Measurements from ENCODE around the gene HSPH1. TPM values are rescaled to one million over a fixed set of nuclear protein-coding genes. Genes with fewer than 3 reads are reported as not detected.

Gene HSPH1
- total RNA-seq, 1 experiment from 2014 or later: 116 TPM

GRCh38 chr13:31150315-31150985, 11.3 kb downstream of the HSPH1 start:
- Histone ChIP-seq H3K4me2 (ENCODE audit: low read length) (no peak overlapping the region), H3K9me2 (ENCODE audit: insufficient read depth) (no peaks in the 10 kb centered on the region), H3K4me1 (ENCODE audit: control insufficient read depth in 1 of 2, insufficient read depth in 2 of 2, low read length in 2 of 2) (no peaks in the 10 kb centered on the region), H3K79me2 (ENCODE audit: insufficient read depth, low read length) (peaks cover 100% of the 10 kb centered on the region), H3K27me3 (ENCODE audit: insufficient read depth, low read length) (no peaks in the 10 kb centered on the region), H2AFZ (ENCODE audit: low read depth, low read length, poor library complexity, severe bottlenecking) (no peak overlapping the region), H3K9me3 (ENCODE audit: control insufficient read depth in 1 of 2, insufficient read depth in 1 of 2, low read depth in 1 of 2, low read length in 2 of 2) (no peaks in the 10 kb centered on the region), H3K36me3 (ENCODE audit: control insufficient read depth in 1 of 2, insufficient read depth in 2 of 2, low read length in 2 of 2) (peaks cover 93 to 94% of the 10 kb centered on the region in 2 experiments), H3K4me3 (replicated peaks in 1 of 2; ENCODE audit: low read depth in 1 of 2, low read length in 2 of 2) (no peak overlapping the region), H4K20me1 (ENCODE audit: insufficient read depth) (peaks cover 5% of the 10 kb centered on the region; the same call in 1 of the 2 replicates), H3K9ac (ENCODE audit: low read length) (no peak overlapping the region), H3K27ac (ENCODE audit: low read depth, low read length) (no peak overlapping the region)
- ATAC-seq: no peak
- intact Hi-C loops (cut with micrococcal nuclease): no loop called here
- TF ChIP-seq ATF3 (IDR thresholded peaks at IDR 0.05): no peak
- ChIA-PET POLR2A (no interaction called here), CTCF (no interaction called here), RAD21 (ENCODE audit: low non-redundant PET in 1 of 2, low total read pairs in 2 of 2, uncharacterized antibody in 2 of 2, unreplicated experiment in 2 of 2) (no interaction called here)
- BruUV-seq (replicated peaks): no TSS peak
- DNase-seq (ENCODE audit: low read depth, low spot score): no peak

GRCh38 chr13:31149604-31150003, 12.1 kb downstream of the HSPH1 start:
- H3K79me2 ChIP-seq (ENCODE audit: insufficient read depth, low read length): peaks cover 100% of the 10 kb centered on the region
- peaks cover 93 to 94% of the 10 kb centered on the region in 2 experiments for H3K36me3 ChIP-seq (ENCODE audit: control insufficient read depth in 1 of 2, insufficient read depth in 2 of 2, low read length in 2 of 2)
- no peak overlapping the region for H3K27ac ChIP-seq (ENCODE audit: low read depth, low read length)
- RAD21 ChIA-PET (ENCODE audit: low non-redundant PET in 1 of 2, low total read pairs in 2 of 2, uncharacterized antibody in 2 of 2, unreplicated experiment in 2 of 2): no interaction called here
- CTCF ChIA-PET: interaction anchor here (1.2 kb wide), 1 partner anchor 105 kb away, joined by 3 read pairs; no protein-coding TSS in a partner anchor
- no peaks in the 10 kb centered on the region for H3K27me3 ChIP-seq (ENCODE audit: insufficient read depth, low read length)
- H3K4me3 ChIP-seq (replicated peaks in 1 of 2; ENCODE audit: low read depth in 1 of 2, low read length in 2 of 2): no peak overlapping the region
- intact Hi-C loops (cut with micrococcal nuclease): no loop called here
- H3K4me2 ChIP-seq (ENCODE audit: low read length): no peak overlapping the region
- ATAC-seq (no peak), DNase-seq (ENCODE audit: low read depth, low spot score) (no peak)
- peaks cover 10% of the 10 kb centered on the region; the same call in 1 of the 2 replicates for H4K20me1 ChIP-seq (ENCODE audit: insufficient read depth)
- H3K9ac ChIP-seq (ENCODE audit: low read length): no peak overlapping the region
- BruUV-seq (replicated peaks): no TSS peak
- no peaks in the 10 kb centered on the region for H3K9me2 ChIP-seq (ENCODE audit: insufficient read depth)
- POLR2A ChIA-PET: no interaction called here
- no peaks in the 10 kb centered on the region for H3K4me1 ChIP-seq (ENCODE audit: control insufficient read depth in 1 of 2, insufficient read depth in 2 of 2, low read length in 2 of 2)
- H3K9me3 ChIP-seq (ENCODE audit: control insufficient read depth in 1 of 2, insufficient read depth in 1 of 2, low read depth in 1 of 2, low read length in 2 of 2): no peaks in the 10 kb centered on the region
- no peak overlapping the region for H2AFZ ChIP-seq (ENCODE audit: low read depth, low read length, poor library complexity, severe bottlenecking)
- TF ChIP-seq EZH2phosphoT487 (IDR thresholded peaks at IDR 0.05; ENCODE audit: borderline replicate concordance) (no peak), ZNF274 (IDR thresholded peaks at IDR 0.05; ENCODE audit: low read depth, low read length) (no peak), ATF3 (IDR thresholded peaks at IDR 0.05) (no peak), CBX3 (IDR thresholded peaks at IDR 0.05; ENCODE audit: low read depth) (no peak), JUND (IDR thresholded peaks at IDR 0.05) (no peak), ELF1 (IDR thresholded peaks at IDR 0.05; ENCODE audit: borderline replicate concordance, low read depth) (no peak), SRF (IDR thresholded peaks at IDR 0.05; ENCODE audit: low read depth) (no peak)
